HepG2 (cell line): ENCODE results near the gene NEK6. TPM values are rescaled to one million over a fixed set of nuclear protein-coding genes. Genes with fewer than 3 reads are reported as not detected.

ENCODE experiments used
- ATAC-seq: fragments of 200-7000 bp; cut with Tn5 transposase; 3 replicates; pipeline ENCODE4 v1.9.1; 2020; ENCODE audit warnings: mild to moderate bottlenecking, moderate library complexity
- BruUV-seq: library from RNA; stranded (reverse); fragments of 400-500 nt; replicated peaks from 2 replicates; lab custom pipeline; 2021; lab: Mats Ljungman, UMichigan
- CTCF ChIA-PET: fragments of 300-600 bp; formaldehyde crosslinking; extraction: SDS; loops from one replicate; lab custom pipeline; 2021; ENCODE audit warnings: low total read pairs, inconsistent platforms, low intra/inter-chr PET ratio; lab: Yijun Ruan, JAX
- POLR2A ChIA-PET: fragments of 350-600 bp; sonication (Branson Sonifier 250); formaldehyde crosslinking; loops from one replicate; lab custom pipeline; 2020; ENCODE audit warnings: antibody characterized with exemption, inconsistent platforms; lab: Yijun Ruan, JAX
- DNase-seq: peaks from one replicate; pipeline ENCODE4 v3.0.0-alpha.2; 2015; ENCODE audit warnings: low spot score
- FAIRE-seq: peaks from 3 replicates; lab custom pipeline; 2011; peaks lifted over from hg19 to GRCh38; lab: Jason Lieb, UNC
- H2AFZ ChIP-seq: one replicate; pipeline ENCODE4 v1.6.1; 2011; ENCODE audit warnings: low read length, inconsistent platforms
- H3K27ac ChIP-seq: fragments of 300-600 bp; 3 replicates; pipeline ENCODE4 v1.8.0; 2011; ENCODE audit warnings: mixed run types, mild to moderate bottlenecking, mixed read lengths, low read length, inconsistent platforms; ENCODE audit not compliant: insufficient read depth; ENCODE audit errors: extremely low read length
- H3K27me3 ChIP-seq, 2 experiments: fragments of 200-600 bp in 1 of 2; 2 replicates in 1 of 2; 3 replicates in 1 of 2; pipeline versions ENCODE4 v1.6.0 to v1.8.0; 2011; ENCODE audit warnings: low read length in 2 of 2, mild to moderate bottlenecking in 2 of 2, moderate library complexity in 2 of 2, inconsistent platforms in 1 of 2; ENCODE audit not compliant: insufficient read depth in 2 of 2, control insufficient read depth in 1 of 2
- H3K36me3 ChIP-seq, 2 experiments: fragments of 200-600 bp in 1 of 2; replicated peaks in 1 of 2; 2 replicates in 1 of 2; 3 replicates in 1 of 2; pipeline versions ENCODE4 v1.5.1 to v1.8.0; 2011; ENCODE audit warnings: low read length in 2 of 2, inconsistent platforms in 1 of 2; ENCODE audit not compliant: insufficient read depth in 2 of 2, control insufficient read depth in 1 of 2
- H3K4me1 ChIP-seq: 2 replicates; pipeline ENCODE4 v1.5.1; 2012; ENCODE audit warnings: low read length, inconsistent platforms; ENCODE audit not compliant: insufficient read depth
- H3K4me2 ChIP-seq: 2 replicates; pipeline ENCODE4 v1.6.0; 2011; ENCODE audit warnings: low read depth, low read length, inconsistent platforms
- H3K4me3 ChIP-seq, 3 experiments: fragments of 200-600 bp in 1 of 3; sonication (generic), shearing (Covaris generic) in 1 of 3; replicated peaks in 1 of 3; 2 replicates each; pipeline ENCODE4 v1.5.1; 2011 to 2016; ENCODE audit warnings: low read length in 3 of 3, inconsistent platforms in 2 of 3, low read depth in 2 of 3, mild to moderate bottlenecking in 2 of 3, control low read depth in 1 of 3, mixed read lengths in 1 of 3; ENCODE audit not compliant: insufficient read depth in 1 of 3
- H3K79me2 ChIP-seq: one replicate; pipeline ENCODE4 v1.6.1; 2011; ENCODE audit warnings: low read length, inconsistent platforms; ENCODE audit not compliant: insufficient read depth
- H3K9ac ChIP-seq: 2 replicates; pipeline ENCODE4 v1.6.0; 2011; ENCODE audit warnings: mild to moderate bottlenecking, low read depth, low read length, inconsistent platforms; ENCODE audit not compliant: insufficient read depth
- H3K9me3 ChIP-seq: 2 replicates; pipeline ENCODE4 v1.5.1; 2012; ENCODE audit warnings: mild to moderate bottlenecking, low read length
- H4K20me1 ChIP-seq: 2 replicates; pipeline ENCODE4 v1.6.0; 2011; ENCODE audit warnings: inconsistent platforms, mild to moderate bottlenecking, low read length, moderate library complexity; ENCODE audit not compliant: insufficient read depth
- ISL2 ChIP-seq: sonication (generic); formaldehyde crosslinking; IDR thresholded peaks from 2 replicates; pipeline ENCODE4 v1.5.0; 2020; ENCODE audit warnings: missing genetic modification reagents
- MTF1 ChIP-seq: sonication (generic); formaldehyde crosslinking; IDR thresholded peaks from 2 replicates; pipeline ENCODE4 v1.5.0; 2020; ENCODE audit warnings: missing genetic modification reagents
- MYC ChIP-seq: sonication (generic); formaldehyde crosslinking; IDR thresholded peaks from 2 replicates; pipeline ENCODE4 v1.9.0; 2021; ENCODE audit warnings: missing genetic modification reagents, borderline replicate concordance
- RFX3 ChIP-seq: IDR thresholded peaks from 2 replicates; pipeline ENCODE4 v1.6.1; 2016; ENCODE audit warnings: missing biosample characterization, missing genetic modification reagents
- ZHX2 ChIP-seq, 2 experiments: sonication (generic) in 1 of 2; formaldehyde crosslinking in 1 of 2; IDR thresholded peaks; 2 replicates each; pipeline versions ENCODE4 v1.6.1 to v1.9.0; 2014 to 2022; ENCODE audit warnings: antibody characterized with exemption in 1 of 2, borderline replicate concordance in 1 of 2, inconsistent platforms in 1 of 2, low read depth in 1 of 2, missing genetic modification reagents in 1 of 2
- ZNF788 ChIP-seq: sonication (generic); formaldehyde crosslinking; IDR thresholded peaks from 2 replicates; pipeline ENCODE4 v1.5.0; 2020; ENCODE audit warnings: mild to moderate bottlenecking, missing genetic modification reagents, borderline replicate concordance
- WGBS: methylation state at CpG from one replicate; pipeline ENCODE4 v1.1.6; 2017; ENCODE audit warnings: low lambda C conversion rate; 5-methylcytosine and 5-hydroxymethylcytosine counted together
- in situ Hi-C: cut with HindIII; loops from 2 replicates; pipeline ENCODE4 v1.10.0; 2017; ENCODE audit warnings: low pct_unique_long_range_greater_than_20kb; ENCODE audit not compliant: extremely low pct_ligation_motif_present
- intact Hi-C: fragments of 100-400 bp; cut with micrococcal nuclease; formaldehyde crosslinking; loops from one replicate; pipeline ENCODE4 v1.10.0; 2022; ENCODE audit not compliant: unreplicated experiment
- polyA plus RNA-seq, 8 experiments: library from polyadenylated mRNA; depleted of rRNA in 3 of 8; stranded (reverse) in 7 of 8; unstranded in 1 of 8; fragments of >200 nt; fragmentation: Illumina TruSeq in 4 of 8; extraction: Trizol in 4 of 8; gene quantifications; 2 replicates each; pipeline versions ENCODE4 v1.2.1 to v1.2.3, GENCODE V29; 2011 to 2016; ENCODE audit warnings: low read depth in 4 of 8, missing spikeins in 1 of 8, mixed read lengths in 1 of 8; ENCODE audit not compliant: insufficient read depth in 1 of 8
- total RNA-seq, 5 experiments: library from RNA; depleted of rRNA; stranded (reverse); fragments of >200 nt; fragmentation: Illumina TruSeq; extraction: Trizol; gene quantifications; 2 replicates each; pipeline ENCODE4 v1.2.3, GENCODE V29; 2016; ENCODE audit warnings: low read depth in 1 of 5
- TF ChIP-seq, protein P1 (sequence below): sonication (generic); formaldehyde crosslinking; IDR thresholded peaks from 2 replicates; pipeline ENCODE4 v1.5.0; 2020; ENCODE audit warnings: mild to moderate bottlenecking, missing genetic modification reagents

The NEK6 gene
- total and polyA plus RNA-seq, 2 of the 13 experiments (the other 11 are each of a cell fraction or from before 2014, with no cell fraction given) = 30.4 to 119 TPM

- H3K36me3 ChIP-seq = no peaks in the 10 kb centered on the region
- intact Hi-C loops = loop anchor here (5.0 kb wide), 2 partner anchors 36 to 79 kb away; partner anchors contain the start of gene NEK6
- in situ Hi-C loops = no loop called here
- H3K27ac ChIP-seq = no peak overlapping the region
- H3K9ac ChIP-seq = no peak overlapping the region
- H3K4me1 ChIP-seq = peaks cover 79% of the 10 kb centered on the region
- peak overlapping the region; percentile 66; the same call in 1 of the 2 replicates for H3K4me2 ChIP-seq
- no peaks in the 10 kb centered on the region for H3K9me3 ChIP-seq
- ChIA-PET CTCF (no interaction called here), POLR2A (interaction anchor here (1.1 kb wide), 1 partner anchor 38 kb away, joined by 5 read pairs; no protein-coding TSS in a partner anchor)
- no peak overlapping the region for H2AFZ ChIP-seq
- H3K79me2 ChIP-seq = no peaks in the 10 kb centered on the region
- TF ChIP-seq ISL2 (CRISPR knock-in tag) = no peak
- no TSS peak for BruUV-seq
- ATAC-seq = no peak
- FAIRE-seq = no peak
- no peak for DNase-seq
- H3K4me3 ChIP-seq = no peak overlapping the region
- no peaks in the 10 kb centered on the region for H3K27me3 ChIP-seq
- H4K20me1 ChIP-seq = no peaks in the 10 kb centered on the region
- 90% methylated on average over 3 of the region's 3 CpGs for WGBS
Observed at GRCh38 chr9:124221676-124222075, 36.1 kb upstream of the NEK6 start.

- in situ Hi-C loops = no loop called here
- ChIA-PET POLR2A (interaction anchor here (1.1 to 1.3 kb wide), 2 partner anchors 37 kb away, joined by 3 to 5 read pairs; no protein-coding TSS in a partner anchor), CTCF (no interaction called here)
- no peaks in the 10 kb centered on the region for H3K9me3 ChIP-seq
- DNase-seq (no peak), ATAC-seq (no peak), FAIRE-seq (no peak)
- no peaks in the 10 kb centered on the region for H3K36me3 ChIP-seq
- no peaks in the 10 kb centered on the region for H4K20me1 ChIP-seq
- no peak for TF ChIP-seq MTF1
- no peak for TF ChIP-seq RFX3 (CRISPR knock-in tag)
- TF ChIP-seq ZNF788 (CRISPR knock-in tag) = no peak
- no peak for TF ChIP-seq ZHX2 (IDR thresholded peaks at IDR 0.05; ENCODE audit: low read depth)
- TF ChIP-seq ZHX2 (CRISPR knock-in tag; IDR thresholded peaks at IDR 0.05; ENCODE audit: borderline replicate concordance) = no peak
- TF ChIP-seq, protein P1, sequence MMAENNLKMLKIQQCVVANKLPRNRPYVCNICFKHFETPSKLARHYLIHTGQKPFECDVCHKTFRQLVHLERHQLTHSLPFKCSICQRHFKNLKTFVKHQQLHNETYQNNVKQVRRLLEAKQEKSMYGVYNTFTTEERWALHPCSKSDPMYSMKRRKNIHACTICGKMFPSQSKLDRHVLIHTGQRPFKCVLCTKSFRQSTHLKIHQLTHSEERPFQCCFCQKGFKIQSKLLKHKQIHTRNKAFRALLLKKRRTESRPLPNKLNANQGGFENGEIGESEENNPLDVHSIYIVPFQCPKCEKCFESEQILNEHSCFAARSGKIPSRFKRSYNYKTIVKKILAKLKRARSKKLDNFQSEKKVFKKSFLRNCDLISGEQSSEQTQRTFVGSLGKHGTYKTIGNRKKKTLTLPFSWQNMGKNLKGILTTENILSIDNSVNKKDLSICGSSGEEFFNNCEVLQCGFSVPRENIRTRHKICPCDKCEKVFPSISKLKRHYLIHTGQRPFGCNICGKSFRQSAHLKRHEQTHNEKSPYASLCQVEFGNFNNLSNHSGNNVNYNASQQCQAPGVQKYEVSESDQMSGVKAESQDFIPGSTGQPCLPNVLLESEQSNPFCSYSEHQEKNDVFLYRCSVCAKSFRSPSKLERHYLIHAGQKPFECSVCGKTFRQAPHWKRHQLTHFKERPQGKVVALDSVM (CRISPR knock-in tag) = peak; percentile 55; the same call in 1 of the 2 replicates
- TF ChIP-seq MYC = no peak
- no peak overlapping the region for H2AFZ ChIP-seq
- H3K4me2 ChIP-seq = 0 out of 2 replicates have a peak overlapping the region, but pooled peaks have one; percentile 71
- no peak overlapping the region for H3K4me3 ChIP-seq
- 52% methylated on average over 3 of the region's 4 CpGs for WGBS
- H3K27ac ChIP-seq = no peak overlapping the region
- intact Hi-C loops = loop anchor here (5.0 kb wide), 2 partner anchors 35 to 80 kb away; partner anchors contain the start of gene NEK6
- H3K9ac ChIP-seq = no peak overlapping the region
- no TSS peak for BruUV-seq
- no peaks in the 10 kb centered on the region for H3K27me3 ChIP-seq
- no peaks in the 10 kb centered on the region for H3K79me2 ChIP-seq
- H3K4me1 ChIP-seq = peaks cover 75% of the 10 kb centered on the region
Observed at GRCh38 chr9:124222109-124222508, 35.6 kb upstream of the NEK6 start.
